Activated T-helper 17 cell treated with anti-CD3 and anti-CD28 coated beads, Interleukin-2, amount 50 U/mL, for 72 hours (primary cell): ENCODE measurements around the gene ISOC2. TPM values are rescaled to one million over a fixed set of nuclear protein-coding genes. Genes with fewer than 3 reads are reported as not detected.

ENCODE experiments used
- ATAC-seq: fragments of 150-1000 bp; cut with Tn5 transposase; replicated peaks from 2 replicates; pipeline ENCODE4 v1.10.0; 2021; ENCODE audit warnings: mild to moderate bottlenecking, moderate library complexity
- H3K27ac Mint-ChIP-seq: one replicate; pipeline ENCODE4 v1.8.0; 2022; ENCODE audit warnings: mixed read lengths
- H3K27me3 Mint-ChIP-seq: one replicate; pipeline ENCODE4 v1.8.0; 2022; ENCODE audit warnings: mixed read lengths
- H3K36me3 Mint-ChIP-seq: one replicate; pipeline ENCODE4 v1.8.0; 2022; ENCODE audit warnings: low read depth, mild to moderate bottlenecking, mixed read lengths
- H3K4me1 Mint-ChIP-seq: one replicate; pipeline ENCODE4 v1.8.0; 2022; ENCODE audit warnings: mixed read lengths
- H3K4me3 Mint-ChIP-seq: one replicate; pipeline ENCODE4 v1.8.0; 2022; ENCODE audit warnings: mild to moderate bottlenecking, mixed read lengths
- H3K9me3 Mint-ChIP-seq: one replicate; pipeline ENCODE4 v1.8.0; 2022; ENCODE audit warnings: mixed read lengths
- total RNA-seq, 2 donors: library from RNA; stranded (reverse); gene quantifications; one replicate each; pipeline ENCODE4 v1.2.3, GENCODE V29; 2022

ISOC2 gene
- total RNA-seq, 2 donors from 2014 or later, result 21.2 to 39.5 TPM

DNA sequence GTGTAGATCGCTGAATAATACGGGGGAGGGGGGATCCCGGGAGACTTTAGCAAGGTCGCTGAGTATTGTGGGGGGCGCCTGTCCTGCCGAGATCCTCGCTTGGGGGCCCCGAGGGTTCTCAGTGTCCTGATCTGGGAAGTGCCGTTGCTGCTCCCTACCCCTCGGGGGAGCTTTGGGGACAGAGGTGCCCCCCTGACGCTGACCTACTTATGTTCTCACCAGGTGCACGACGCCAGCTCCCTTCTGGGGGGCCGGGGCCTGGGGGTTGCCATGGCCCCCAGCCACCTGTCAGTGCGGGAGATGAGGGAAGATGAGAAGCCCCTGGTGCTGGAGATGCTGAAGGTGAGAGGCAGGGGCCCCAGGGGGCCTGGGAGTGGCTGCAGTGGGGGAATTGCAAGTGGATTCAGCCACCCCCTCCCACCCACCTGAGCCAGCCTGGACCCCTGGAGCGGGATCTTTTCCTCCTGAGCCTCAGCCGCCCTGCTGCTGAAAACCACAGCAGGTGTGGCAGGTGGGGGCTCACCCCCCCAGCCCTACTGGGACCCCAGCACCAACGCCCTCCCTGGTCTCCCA, 24.1 kb upstream of the ISOC2 start:
- ATAC-seq, result no peak
- peak overlapping the region; percentile 70 for H3K4me3 Mint-ChIP-seq
- peaks cover 5% of the 10 kb centered on the region for H3K4me1 Mint-ChIP-seq
- no peaks in the 10 kb centered on the region for H3K27me3 Mint-ChIP-seq
- no peaks in the 10 kb centered on the region for H3K36me3 Mint-ChIP-seq
- no peaks in the 10 kb centered on the region for H3K9me3 Mint-ChIP-seq
- H3K27ac Mint-ChIP-seq, result peak overlapping the region; percentile 75

- Mint-ChIP-seq H3K36me3 (peaks cover 4% of the 10 kb centered on the region), H3K4me3 (peak within 1 kb of the TSS; percentile 70), H3K4me1 (peaks cover 8% of the 10 kb centered on the region), H3K9me3 (no peaks in the 10 kb centered on the region), H3K27ac (peak within 1 kb of the TSS; percentile 75), H3K27me3 (no peaks in the 10 kb centered on the region)
- peak; percentile 73 for ATAC-seq
Measured at GRCh38 chr19:55484593-55485438, 23.4 kb upstream of the ISOC2 start, which contains the start of gene NAT14. NAT14 (plus strand) TSS chr19:55485188; CDS start chr19:55485709, 521 bp downstream.

GRCh38 chr19:55483706-55484592, 22.5 kb upstream of the ISOC2 start:
- Mint-ChIP-seq H3K27me3 (no peaks in the 10 kb centered on the region), H3K36me3 (peaks cover 12% of the 10 kb centered on the region), H3K27ac (no peak overlapping the region), H3K4me3 (peak overlapping the region; percentile 70), H3K9me3 (no peaks in the 10 kb centered on the region), H3K4me1 (peaks cover 16% of the 10 kb centered on the region)
- no peak for ATAC-seq

DNA sequence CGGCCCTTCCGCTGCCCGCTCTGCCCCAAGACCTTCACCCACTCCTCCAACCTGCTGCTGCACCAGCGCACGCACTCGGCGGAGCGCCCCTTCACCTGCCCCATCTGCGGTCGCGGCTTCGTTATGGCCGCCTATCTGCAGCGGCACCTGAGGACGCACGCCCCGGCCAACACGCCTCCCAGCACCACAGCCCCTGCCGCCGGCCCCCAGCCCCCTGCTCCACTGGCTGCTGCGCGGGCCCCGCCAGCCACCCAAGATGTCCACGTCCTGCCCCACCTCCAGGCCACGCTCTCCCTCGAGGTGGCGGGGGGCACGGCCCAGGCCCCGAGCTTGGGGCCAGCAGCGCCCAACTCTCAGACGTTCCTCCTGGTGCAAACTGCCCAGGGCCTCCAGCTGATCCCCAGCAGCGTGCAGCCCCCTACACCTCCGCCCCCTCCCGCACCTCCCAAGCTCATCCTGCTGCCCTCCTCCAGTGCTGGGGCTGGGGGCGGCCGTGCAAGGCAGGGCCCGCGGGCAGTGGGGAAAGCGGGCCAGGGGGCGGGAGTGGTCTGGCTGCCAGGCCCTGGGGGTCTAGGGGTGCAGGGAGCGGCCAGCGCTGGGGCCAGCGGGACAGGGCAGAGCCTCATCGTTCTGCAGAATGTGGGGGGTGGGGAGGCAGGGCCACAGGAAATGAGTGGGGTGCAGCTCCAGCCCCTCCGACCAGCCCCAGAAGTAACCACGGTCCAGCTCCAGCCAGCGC, 21.7 kb upstream of the ISOC2 start:
- peaks cover 20% of the 10 kb centered on the region for H3K36me3 Mint-ChIP-seq
- H3K4me1 Mint-ChIP-seq, result peaks cover 24% of the 10 kb centered on the region
- no peaks in the 10 kb centered on the region for H3K9me3 Mint-ChIP-seq
- ATAC-seq, result no peak
- H3K27me3 Mint-ChIP-seq, result no peaks in the 10 kb centered on the region
- H3K27ac Mint-ChIP-seq, result no peak overlapping the region
- H3K4me3 Mint-ChIP-seq, result no peak overlapping the region

DNA sequence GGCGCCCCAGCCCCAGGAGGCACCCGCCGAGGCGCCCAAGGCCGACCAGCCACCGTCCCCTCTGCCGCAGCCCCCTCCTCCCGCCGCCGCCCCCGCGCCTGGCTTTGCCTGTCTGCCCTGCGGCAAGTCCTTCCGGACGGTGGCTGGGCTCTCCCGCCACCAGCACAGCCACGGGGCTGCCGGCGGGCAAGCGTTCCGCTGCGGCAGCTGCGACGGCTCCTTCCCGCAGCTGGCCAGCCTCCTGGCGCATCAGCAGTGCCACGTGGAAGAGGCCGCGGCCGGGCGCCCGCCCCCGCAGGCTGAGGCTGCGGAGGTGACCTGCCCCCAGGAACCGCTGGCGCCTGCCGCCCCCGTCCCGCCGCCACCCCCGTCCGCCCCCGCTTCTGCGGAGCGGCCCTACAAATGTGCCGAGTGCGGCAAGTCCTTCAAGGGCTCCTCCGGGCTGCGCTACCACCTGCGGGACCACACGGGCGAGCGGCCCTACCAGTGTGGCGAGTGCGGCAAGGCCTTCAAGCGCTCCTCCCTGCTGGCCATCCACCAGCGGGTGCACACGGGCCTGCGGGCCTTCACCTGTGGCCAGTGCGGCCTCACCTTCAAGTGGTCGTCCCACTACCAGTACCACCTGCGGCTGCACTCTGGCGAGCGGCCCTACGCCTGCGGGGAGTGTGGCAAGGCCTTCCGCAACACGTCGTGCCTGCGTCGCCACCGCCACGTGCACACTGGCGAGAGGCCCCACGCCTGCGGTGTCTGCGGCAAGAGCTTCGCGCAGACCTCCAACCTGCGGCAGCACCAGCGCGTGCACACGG, 20.9 kb upstream of the ISOC2 start:
- no peak overlapping the region for H3K4me3 Mint-ChIP-seq

DNA sequence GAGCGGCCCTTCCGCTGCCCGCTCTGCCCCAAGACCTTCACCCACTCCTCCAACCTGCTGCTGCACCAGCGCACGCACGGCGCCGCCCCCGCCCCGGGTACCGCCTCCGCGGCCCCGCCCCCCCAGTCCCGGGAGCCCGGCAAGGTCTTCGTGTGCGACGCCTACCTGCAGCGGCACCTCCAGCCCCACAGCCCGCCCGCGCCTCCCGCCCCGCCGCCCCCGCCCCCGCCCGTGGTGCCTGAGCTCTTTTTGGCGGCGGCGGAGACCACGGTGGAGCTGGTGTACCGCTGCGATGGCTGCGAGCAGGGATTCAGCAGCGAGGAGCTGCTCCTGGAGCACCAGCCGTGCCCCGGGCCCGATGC, 20.3 kb upstream of the ISOC2 start:
- no peak for ATAC-seq
- peaks cover 29% of the 10 kb centered on the region for H3K4me1 Mint-ChIP-seq
- H3K27me3 Mint-ChIP-seq, result no peaks in the 10 kb centered on the region

More for the DNA sequence above, 20.9 kb upstream of the ISOC2 start:
- Mint-ChIP-seq H3K27me3 (no peaks in the 10 kb centered on the region), H3K9me3 (no peaks in the 10 kb centered on the region), H3K4me1 (peaks cover 29% of the 10 kb centered on the region), H3K36me3 (peaks cover 20% of the 10 kb centered on the region), H3K27ac (no peak overlapping the region)
- ATAC-seq, result no peak

GRCh38 chr19:55481148-55481793, 19.8 kb upstream of the ISOC2 start:
- Mint-ChIP-seq H3K27ac (no peak overlapping the region), H3K27me3 (no peaks in the 10 kb centered on the region), H3K36me3 (peaks cover 20% of the 10 kb centered on the region), H3K4me1 (peaks cover 29% of the 10 kb centered on the region), H3K4me3 (no peak overlapping the region), H3K9me3 (no peaks in the 10 kb centered on the region)
- ATAC-seq, result no peak

More for the DNA sequence above, 20.3 kb upstream of the ISOC2 start:
- Mint-ChIP-seq H3K27ac (no peak overlapping the region), H3K36me3 (peaks cover 20% of the 10 kb centered on the region), H3K9me3 (no peaks in the 10 kb centered on the region), H3K4me3 (no peak overlapping the region)

DNA sequence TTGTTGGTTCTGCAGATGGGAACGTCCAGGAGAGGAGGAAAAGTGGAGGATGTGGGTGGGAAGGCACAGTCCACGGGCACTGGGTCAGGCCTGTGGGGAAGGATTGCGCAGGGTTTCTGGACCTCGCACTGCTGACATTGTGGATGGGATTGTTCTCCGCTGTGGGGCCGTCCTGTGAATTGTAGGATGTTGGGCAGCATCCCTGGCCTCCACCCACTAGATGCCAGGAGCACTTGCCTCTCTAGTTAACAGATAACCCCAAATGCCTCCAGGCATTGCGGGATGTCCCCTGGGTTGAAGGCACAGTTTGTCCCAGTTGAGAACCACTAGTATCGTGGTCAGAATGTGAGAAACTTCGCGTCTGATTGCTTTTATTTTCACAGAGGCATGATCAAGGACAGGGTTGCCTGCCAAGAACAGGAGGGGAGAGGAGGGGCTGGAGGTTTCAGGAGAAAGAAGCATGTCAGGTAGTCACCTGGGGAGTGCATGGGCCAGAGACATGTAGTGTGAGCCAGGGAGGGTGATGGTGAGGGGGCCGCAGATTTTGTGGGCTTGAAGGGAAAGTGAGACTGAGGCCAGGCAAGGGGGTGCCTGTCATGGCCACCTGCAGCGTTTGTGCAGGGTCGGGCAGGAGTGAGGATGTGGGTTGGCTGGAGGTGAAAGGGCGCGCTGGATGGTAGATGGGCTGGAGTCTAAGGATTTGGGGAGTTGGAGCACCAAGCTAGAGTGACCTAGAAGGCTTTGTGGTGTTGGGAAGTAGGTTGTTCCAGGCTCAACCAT, 18.2 kb upstream of the ISOC2 start:
- no peak for ATAC-seq
- peaks cover 20% of the 10 kb centered on the region for H3K36me3 Mint-ChIP-seq
- no peak overlapping the region for H3K4me3 Mint-ChIP-seq
- no peaks in the 10 kb centered on the region for H3K27me3 Mint-ChIP-seq
- peak overlapping the region; percentile 72 for H3K27ac Mint-ChIP-seq
- H3K4me1 Mint-ChIP-seq, result peaks cover 24% of the 10 kb centered on the region
- H3K9me3 Mint-ChIP-seq, result no peaks in the 10 kb centered on the region

DNA sequence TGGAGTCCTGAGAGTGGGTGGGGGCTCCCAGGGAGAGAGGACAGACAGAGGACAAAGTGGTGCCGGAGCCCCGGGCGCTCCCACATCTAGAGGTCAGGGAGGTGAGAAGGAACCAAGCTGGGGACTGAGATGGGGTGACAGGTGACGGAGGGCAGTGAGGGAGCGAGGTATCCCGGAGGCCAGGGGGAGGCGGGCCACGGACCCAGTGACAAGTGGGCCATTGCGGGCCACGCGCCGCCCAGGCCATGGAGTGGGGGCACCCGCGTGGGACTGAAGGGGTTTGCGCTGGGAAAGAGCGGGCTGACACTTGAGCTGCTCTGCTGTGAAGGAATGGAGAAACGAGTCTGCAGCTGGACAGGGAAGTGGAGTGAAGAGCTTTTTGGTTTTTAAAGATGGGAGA, 17.6 kb upstream of the ISOC2 start:
- no peak for ATAC-seq
- Mint-ChIP-seq H3K4me1 (peaks cover 24% of the 10 kb centered on the region), H3K27ac (peak overlapping the region; percentile 72), H3K36me3 (peaks cover 20% of the 10 kb centered on the region), H3K9me3 (no peaks in the 10 kb centered on the region), H3K4me3 (peak overlapping the region; percentile 87), H3K27me3 (no peaks in the 10 kb centered on the region)

DNA sequence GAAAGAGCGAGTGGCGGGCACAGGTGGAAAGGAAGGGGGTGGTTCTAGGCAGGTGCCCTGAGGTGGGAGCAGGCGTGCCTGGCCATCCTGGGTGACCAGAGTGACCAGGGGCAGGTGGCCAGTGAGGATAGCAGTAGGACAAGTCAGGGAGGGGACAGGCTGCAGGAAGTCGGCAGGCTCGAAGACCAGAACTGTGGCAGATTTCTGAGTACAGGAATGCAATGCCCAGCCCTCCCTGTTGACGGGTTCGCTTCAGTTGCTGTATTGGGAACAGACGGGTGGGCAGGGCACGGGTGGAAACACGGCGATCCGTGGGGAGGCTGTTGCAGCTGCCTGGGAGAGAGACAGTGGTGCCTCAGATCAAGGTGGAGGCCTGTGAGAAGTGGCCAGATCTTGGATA, 16.9 kb upstream of the ISOC2 start:
- peaks cover 20% of the 10 kb centered on the region for H3K36me3 Mint-ChIP-seq
- H3K27ac Mint-ChIP-seq, result peak overlapping the region; percentile 72
- H3K9me3 Mint-ChIP-seq, result no peaks in the 10 kb centered on the region
- H3K4me3 Mint-ChIP-seq, result peak overlapping the region; percentile 87
- no peak for ATAC-seq
- H3K27me3 Mint-ChIP-seq, result no peaks in the 10 kb centered on the region
- peaks cover 24% of the 10 kb centered on the region for H3K4me1 Mint-ChIP-seq

- Mint-ChIP-seq H3K4me1 (peaks cover 24% of the 10 kb centered on the region), H3K4me3 (peak overlapping the region; percentile 87), H3K27ac (peak overlapping the region; percentile 72), H3K36me3 (peaks cover 20% of the 10 kb centered on the region), H3K9me3 (no peaks in the 10 kb centered on the region), H3K27me3 (no peaks in the 10 kb centered on the region)
- no peak for ATAC-seq
Measured at GRCh38 chr19:55477905-55478304, 16.5 kb upstream of the ISOC2 start.

DNA sequence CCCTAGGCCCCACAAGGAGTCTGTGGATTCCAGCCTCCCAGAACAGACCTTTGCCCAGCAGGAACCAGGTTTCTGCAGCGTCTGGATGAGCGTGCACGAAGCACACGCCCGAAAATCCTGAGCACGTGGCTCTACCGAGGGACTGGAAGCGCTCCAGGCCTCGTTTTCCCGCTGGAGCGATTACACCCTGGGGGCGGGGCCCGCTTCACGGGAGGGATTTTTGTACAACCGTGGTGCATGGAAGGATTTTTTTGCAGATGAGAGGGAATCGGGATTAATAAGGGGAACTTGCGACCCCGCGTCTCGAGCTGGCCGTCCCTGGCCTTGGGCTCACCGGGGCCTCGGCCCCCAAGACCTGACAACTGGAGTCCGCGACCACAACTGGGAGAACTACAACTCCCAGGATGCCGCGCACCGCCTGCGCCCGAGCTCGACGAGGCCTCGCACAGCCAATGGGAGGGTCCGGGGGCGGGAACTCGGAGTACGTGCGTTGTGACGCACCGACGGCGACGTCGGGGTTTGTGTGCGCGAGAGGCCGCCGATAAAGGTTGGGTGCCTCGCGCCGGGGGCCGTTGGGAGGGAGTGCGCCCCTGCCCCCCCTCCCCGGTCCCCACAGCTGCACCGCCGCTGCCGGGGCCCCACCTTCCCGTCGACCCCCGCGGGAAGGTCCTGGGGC, 14.8 kb upstream of the ISOC2 start, which contains the start of gene ZNF628:
TSS of gene ZNF628 (plus strand) at position 518 of the 676 bp plus-strand sequence. CDS start 3,294 bp downstream, outside the sequence.
- Mint-ChIP-seq H3K27me3 (no peaks in the 10 kb centered on the region), H3K4me3 (peak within 1 kb of the TSS; percentile 87), H3K36me3 (peaks cover 20% of the 10 kb centered on the region), H3K27ac (peak within 1 kb of the TSS; percentile 88), H3K4me1 (peaks cover 24% of the 10 kb centered on the region), H3K9me3 (no peaks in the 10 kb centered on the region)
- ATAC-seq, result peak; percentile 98
